HS-5 (cell line): ENCODE results near the gene MEI1.

ENCODE experiments used
- DNase-seq: peaks from one replicate; pipeline ENCODE4 v3.0.0-alpha.2; 2012; ENCODE audit warnings: low read depth

MEI1 gene

DNA sequence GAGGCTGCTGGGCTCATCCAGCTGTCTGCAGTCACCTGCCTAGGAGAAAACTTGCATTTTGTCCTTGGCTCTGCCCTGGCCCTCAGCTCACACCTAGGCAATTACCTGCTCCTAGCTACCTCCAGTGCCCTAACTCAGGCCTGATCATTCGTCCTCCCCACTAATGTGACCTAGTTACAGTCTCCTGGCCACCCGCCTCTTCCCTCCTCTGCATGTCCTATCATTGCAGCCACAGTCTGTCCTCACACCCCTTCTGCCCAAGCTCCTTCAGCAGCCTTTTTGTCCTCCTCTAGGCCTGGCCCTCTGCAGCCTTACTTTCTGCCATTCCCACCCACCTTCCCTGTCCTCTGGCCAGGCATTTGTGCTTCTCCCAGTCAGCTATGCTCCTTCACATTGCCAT is 83.4 kb downstream of the MEI1 start:
- no peak for DNase-seq

DNA sequence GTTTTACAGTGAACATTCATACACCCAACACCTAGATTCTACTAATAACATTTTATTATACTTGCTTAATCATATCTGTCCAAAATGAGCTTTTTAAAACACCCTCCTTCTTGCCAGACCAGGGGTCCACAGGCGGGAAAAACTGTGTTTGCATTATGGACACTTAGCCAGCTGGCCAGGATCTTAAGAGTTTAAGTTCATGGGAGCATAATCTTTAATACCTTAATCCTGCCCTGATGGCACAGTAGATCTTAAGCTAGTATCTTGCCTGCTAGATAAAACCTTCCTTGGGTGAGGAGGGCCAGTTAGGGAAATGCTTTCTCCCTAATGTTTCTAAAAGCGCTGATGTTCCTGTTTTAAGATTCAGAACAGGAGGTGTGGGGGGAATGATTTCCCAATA is 88.0 kb downstream of the MEI1 start:
- DNase-seq, result no peak

DNA sequence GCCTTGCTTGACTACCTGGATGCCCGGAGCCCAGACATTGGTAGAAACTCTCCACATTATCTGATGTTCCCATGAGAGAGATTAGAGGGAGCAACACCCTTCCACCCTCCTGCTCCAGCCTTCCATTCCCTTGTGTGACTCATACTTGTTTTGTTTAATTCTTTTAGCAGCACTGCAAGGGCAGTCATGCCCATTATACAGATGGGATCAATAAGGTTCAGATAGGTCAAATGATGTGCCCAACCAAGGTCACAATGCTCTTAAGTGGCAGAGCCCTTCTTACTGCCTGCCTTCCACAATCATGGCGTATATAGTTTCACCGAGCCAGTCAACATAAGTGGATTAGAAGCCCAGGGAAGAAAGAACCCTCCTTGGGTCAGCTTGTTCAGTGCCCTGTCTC is 94.6 kb downstream of the MEI1 start:
- DNase-seq, result no peak

DNA sequence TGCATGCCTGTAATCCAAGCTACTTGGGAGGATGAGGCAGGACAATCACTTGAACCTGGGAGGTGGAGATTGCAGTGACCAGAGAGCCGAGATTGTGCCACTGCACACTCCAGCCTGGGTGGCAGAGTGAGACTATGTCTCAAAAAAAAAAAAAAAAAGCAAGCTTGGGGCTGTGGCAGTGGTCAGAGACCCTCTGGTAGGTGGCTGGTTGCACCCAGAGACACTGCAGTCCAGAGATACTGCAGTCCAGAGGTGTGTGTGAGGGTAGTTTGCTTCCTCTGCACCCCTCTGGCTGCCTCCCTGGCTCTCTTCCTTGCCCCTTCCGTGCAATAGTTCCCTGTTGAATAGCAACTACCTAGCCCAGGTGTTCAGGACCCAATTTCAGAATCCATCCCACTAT is 99.4 kb downstream of the MEI1 start:
- no peak for DNase-seq

DNA sequence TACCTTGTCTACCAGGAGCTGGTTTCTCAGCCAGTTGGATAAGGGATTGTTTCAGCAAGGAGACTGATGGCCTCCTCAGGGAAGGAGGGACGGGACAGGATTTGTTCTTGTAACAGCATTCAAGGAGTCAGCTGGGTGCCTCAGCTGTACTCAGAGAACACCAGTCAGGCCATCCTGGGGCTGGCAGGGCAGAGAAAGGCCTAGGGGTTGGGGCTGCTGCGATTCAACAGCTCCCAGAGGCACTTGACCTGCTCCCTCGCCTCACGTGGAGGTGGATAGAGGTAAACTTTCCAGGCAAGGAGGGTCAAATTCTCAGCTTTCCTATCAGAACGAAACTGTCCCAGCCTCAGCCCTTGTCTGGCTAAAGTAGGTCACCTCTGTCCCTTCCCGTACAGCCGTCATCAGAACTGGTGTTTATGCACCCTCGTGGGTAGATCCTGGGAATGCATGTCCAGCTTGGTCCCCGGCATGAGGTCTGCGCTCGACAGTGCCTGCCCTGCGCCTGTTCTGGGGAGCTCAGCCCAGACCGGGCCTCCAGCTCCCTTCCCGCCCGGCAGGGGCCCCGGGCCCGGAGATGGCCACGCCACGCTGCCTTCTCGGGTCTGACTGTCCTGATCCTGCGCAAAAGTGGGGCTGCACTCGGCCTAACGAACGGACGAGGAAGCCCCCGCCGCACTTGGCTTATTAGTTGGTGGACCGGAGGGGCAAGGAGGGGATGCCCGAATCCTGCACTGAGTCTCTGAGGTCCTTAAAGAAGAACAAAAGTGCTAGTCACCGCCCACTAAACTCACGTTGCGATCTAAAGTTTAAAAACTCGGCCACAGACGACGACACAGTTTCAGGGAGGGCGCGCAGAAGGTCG is 100.4 kb downstream of the MEI1 start:
- DNase-seq, result no peak

DNA sequence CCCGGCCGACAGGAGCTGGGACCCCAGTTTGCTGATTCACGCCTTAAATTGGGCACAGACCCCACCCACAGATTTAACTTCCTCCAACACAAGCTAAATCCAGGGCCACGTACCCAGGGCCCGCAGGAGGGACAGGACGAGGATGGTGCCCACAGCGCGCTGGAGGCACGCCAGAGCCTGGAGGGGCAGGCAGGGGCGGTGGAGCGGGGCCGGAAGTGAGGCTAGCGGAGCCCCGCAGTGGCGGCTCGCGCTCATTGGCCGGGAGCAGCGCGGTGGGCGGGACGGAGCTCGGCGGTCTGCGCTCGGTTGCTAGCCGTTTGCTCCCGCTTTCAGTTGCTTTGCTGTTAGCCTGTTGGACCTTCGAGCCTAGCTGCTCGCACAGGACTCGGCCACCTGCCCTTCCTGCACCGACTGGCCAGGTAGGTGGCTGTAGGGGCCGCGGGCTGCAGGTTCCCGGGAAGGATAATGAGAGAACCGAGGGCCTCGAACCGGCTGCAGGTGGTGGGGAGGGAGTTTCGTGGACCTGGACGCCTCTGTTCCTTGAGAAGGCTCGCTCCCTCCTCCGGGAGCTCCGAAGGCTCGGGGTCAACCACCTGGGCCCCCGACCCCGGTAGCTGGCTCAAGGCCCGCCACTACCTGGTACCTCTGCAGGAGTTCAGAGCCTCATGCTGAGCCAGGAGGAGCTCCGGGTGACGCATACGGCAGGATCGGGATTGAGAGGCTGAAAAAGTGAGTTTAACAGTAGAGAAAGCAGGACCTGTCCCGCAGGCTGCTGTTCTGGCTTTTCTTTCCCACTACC is 101.2 kb downstream of the MEI1 start, which contains the start of gene CCDC134:
Gene CCDC134, plus strand, starts transcription at position 332 of the 799 bp plus-strand sequence. CDS start 8,212 bp downstream, outside the sequence.
- DNase-seq, result peak; percentile 37

DNA sequence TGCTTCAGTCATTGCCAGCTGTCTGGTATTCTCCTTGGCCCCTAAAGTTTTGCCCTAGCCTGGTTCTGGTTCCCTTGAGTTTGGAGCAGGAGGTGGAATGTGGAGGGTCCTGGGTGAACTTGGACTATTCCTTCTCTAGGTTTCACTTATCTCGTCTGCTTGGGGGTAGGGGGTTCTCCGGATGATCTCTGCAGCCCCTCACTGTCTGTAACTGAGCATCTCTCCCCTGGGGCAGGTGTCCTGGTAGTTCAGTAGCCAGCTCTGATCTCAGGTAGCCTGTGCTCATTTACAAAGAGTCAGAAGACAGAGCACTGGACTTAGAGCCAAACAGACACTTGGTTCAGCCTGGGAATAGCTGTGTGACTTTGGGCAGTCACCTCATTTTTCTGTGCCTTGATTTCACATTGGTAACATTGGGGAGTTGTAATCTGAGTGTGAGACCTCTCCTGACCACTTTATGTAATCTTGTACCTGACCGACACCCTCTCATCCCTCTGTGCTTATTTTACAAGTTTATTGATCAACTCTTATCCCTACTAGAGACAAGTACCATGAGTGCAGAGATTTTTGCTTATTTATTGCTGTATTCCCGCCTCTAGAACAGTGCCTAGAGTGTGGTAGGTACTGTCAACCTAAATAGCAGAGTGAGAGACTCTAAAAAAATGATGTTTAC is 102.0 kb downstream of the MEI1 start:
- DNase-seq, result no peak

DNA sequence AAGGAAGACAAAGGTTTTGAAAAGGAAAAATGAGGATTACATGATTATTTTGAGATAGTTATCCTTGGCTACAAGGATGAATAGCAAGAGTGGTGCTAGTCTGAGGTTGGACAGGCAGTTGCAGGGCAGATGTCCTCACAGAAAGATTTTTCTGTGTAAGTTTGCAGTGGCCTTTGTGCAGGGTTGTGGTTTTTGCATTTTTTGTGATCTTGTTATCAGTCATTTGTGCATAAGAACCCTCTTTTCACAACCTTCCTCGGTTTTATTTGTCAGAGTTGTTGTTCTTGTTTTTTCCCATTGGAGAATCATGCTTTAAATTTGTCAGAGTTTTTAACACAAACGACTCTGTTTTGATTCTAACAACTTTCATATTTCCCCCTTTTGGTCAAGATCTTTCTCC is 102.6 kb downstream of the MEI1 start:
- no peak for DNase-seq

DNA sequence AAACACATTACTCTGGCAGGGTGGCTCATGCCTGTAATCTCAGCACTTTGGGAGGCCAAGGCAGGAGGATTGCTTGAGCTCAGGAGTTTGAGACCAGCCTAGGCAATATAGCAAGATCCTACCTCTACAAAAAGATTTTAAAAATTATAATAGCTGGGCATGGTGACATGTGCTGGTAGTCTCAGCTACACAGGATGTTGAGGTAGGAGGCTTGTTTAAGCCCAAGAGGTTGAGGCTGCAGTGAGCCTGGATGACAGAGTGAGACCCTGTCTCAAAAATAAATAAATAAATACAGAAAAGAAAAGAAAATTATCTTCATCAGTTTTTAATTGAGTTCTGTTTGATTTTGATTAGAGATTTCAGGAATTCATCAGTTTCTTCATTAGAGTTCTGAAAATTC is 106.3 kb downstream of the MEI1 start:
- DNase-seq, result no peak

DNA sequence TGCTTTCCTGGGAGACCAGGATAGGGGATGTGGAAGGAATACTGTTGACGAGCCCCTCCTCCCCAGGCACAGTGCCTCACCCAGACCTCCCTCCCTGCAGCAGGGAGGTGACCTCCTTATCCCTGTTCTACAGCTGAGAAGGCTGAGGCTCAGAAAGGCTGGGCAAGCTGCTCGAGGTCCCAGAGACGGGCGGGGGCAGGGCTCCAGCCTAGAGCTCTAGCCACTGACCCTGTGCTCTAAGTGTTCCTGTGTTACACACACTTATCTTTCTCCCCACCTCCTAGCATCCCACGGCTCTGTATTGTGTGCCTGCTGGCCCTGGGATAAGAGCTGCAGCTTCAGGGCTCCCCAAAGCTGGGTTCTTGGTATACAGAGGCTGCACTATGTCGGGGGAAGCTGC is 109.1 kb downstream of the MEI1 start:
- DNase-seq, result no peak

DNA sequence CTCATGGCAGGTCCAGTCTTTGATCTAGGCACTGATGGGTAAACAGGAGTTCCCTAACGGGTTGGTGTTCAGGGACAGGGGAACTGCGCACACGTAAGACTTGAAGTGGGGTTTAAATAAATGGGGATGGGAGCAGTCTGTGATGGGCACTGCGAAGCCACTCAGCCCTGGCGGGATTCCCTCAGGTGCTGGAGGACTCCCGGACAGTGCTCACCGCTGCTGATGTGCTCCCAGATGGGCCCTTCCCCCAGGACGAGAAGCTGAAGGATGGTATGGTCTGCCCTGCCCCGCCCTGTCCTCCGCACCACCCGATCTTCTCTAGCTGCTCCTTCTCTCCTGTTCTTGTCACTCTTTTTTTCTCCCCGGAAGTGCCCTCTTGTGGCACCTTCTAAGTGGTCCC is 110.7 kb downstream of the MEI1 start:
- no peak for DNase-seq

DNA sequence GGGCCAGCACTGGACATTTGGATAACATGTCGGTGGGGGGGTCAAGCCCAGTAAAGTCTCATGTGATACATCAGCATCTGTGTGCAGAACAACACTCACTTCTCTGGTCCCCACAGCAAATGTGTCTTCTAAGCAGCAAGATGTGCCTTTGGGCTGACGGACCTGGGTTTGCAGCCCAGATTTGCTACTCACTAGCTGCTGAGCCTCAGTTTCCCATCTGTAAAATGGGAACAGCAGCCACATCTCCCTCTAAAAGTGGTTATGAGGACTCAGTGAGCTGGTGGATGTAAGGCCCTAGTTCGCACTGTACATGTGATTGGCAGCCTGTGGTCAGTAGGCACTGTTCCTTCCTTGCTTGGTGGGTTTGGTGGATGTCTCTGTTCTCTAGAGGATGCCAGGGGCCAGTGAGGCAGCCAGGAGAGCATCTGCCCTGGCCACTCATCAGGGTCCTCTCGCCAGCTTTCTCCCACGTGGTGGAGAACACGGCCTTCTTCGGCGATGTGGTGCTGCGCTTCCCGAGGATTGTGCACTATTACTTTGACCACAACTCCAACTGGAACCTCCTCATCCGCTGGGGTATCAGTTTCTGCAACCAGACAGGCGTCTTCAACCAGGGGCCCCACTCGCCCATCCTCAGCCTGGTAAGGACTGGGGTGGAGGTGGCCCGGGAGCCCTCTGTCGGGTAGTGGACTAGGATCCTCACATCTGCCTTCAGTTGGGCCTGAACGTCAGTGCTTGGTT is 113.7 kb downstream of the MEI1 start:
- no peak for DNase-seq

DNA sequence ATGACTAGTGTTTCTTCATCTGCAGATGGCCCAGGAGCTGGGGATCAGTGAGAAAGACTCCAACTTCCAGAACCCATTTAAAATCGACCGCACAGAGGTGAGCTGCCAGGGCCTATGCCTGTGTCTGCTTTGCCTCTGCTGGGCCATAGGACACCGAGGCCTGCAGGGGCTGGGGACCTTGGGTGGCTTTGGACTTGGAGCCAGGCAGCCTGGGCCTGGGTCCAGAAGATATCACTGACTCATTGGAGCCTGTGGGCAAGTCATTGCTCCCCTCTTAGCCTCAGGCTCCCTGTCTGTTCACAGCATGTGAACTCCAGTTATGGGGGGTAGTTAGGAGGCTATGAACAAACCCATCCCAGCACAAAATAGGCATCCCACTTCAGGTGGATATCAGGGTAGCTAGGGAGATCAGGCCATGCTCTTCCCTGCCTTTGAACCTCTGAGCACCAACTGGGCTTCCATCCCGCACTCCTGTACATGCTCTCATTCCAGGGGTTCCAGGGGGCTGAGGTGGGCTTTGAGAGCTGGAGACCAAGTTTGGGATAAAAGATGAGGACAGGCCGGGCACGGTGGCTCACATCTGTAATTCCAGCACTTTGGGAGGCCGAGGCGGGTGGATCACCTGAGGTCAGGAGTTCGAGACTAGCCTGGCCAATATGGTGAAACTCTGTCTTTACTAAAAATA is 114.6 kb downstream of the MEI1 start:
- DNase-seq, result no peak

DNA sequence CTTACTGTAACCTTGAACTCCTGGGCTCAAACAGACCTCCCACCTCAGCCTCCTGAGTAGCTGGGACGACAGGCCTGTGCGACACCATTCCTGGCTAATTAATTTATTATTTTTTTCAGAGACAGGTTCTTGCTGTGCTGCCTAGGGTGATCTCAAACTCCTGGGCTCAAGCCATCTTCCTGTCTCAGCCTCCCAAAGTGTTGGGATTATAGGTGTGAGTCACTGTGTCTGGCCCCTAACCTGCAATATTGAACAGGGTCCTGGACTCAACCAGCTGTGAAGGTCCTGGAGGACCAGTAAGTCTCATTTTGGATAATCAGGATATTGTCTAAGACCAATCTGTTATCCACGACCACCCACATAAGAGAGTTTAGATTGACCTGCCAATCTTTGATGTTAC is 116.4 kb downstream of the MEI1 start:
- DNase-seq, result no peak

DNA sequence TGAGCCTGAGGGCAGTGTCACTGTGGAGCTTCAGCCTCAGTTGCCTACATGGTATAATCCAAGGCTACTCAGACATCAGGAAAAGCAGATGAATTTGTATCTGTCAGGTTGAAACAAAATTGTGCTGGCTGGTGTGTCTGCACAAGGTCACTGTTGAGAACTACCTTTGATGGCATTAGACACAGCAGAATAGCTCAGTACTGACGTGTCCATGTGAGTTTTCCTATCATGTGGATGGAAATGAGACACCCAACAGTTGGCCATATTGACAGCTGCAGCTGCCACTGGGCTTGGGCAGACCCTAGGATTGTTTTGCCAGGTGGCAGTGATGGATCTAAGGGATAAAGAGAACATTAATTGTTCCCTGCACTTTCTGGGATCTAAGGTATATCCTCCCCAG is 116.9 kb downstream of the MEI1 start:
- DNase-seq, result no peak

DNA sequence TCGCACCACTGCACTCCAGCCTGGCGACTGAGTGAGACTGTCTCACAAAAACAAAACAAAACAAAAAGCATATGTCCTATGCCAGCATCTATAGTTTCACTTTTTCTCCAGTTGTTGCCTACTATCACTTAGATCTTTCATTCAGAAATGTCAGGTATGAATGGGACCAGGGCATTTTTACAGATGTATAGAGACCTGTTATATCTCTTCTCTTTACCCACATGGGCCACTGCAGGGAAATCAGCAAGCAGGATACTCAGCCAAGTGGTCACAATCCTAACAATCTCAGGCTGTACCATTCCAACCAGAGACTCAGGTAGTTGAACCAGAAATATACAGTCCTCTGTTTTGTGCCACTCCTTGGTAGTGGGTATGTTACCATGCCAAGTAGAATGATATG is 117.6 kb downstream of the MEI1 start:
- no peak for DNase-seq

DNA sequence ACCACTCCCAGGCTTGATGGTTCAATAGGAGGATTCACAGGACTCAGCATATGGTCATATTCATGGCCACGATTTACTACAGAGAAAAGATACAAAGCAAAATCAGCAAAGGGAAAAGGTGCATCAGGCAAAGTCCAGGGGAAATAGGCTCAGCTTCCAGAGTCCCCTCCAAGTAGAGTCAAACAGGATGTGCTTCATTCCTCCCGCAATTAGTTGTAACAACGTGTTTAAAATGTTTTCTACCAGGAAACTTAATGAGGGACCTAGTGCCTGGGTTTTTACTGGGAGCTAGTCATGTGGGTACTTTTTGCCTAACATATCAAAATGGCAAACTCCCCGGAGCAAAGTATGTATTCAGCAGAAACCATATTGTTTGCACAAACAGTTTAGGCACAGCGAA is 118.7 kb downstream of the MEI1 start:
- DNase-seq, result no peak

DNA sequence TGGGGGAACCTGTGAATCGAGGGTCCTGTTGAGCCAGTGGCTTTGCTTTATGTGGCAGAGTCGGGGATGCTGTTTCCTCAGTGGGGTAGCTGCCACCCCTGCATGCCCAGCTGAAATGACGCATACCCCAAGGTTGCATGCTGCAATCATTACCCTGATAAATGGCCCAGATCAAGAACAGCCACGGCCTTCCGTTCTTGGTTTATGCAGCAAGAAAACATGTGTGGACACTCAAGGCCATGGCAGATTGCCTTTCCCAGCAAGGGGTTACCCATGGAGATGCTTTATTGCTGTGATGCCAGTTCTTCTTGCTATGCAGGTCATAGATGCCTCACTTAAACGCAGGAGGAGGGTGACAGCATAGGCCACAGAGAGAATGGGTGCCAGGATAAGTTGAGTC is 119.3 kb downstream of the MEI1 start:
- DNase-seq, result no peak

DNA sequence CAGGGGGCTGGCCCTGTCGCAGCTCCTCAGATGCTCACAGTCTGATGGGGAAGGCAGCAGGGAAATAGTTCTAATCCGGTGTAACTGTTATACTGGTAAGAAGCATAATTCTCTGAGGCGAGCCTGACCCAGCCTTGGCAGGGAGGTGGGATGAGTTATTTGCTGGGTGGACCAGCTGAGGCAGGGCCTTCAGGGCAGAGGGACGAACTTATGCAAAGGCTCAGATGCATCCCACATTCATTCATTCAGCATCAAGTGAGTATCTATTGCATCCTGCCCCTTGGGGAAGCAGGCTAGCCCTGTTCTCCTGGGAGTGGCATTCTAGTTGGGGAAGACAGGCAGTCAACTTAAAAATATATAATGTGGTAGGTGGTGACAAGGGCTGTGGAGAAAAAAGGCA is 120.0 kb downstream of the MEI1 start:
- no peak for DNase-seq

DNA sequence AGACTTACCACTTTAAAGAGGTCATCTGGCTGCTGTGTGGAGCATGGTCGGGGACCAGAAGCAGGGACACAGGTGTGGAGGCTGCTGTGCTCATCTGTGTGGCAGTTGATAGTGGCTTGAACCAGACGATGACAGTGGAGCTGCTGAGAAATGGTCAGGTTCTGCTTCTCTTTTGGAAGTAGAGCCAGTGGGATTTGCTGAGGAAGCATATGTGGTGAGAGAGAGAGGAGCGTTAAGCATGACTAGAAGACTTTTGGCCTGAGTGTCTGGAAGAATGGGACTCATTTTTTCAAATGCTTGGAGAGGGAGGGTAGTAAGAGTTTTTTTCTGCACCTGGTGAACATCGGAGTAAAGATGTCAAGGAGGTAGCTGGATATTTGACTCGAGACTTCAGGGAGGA is 121.1 kb downstream of the MEI1 start:
- DNase-seq, result no peak
